ENCODE data around the gene RNMT.

DNA sequence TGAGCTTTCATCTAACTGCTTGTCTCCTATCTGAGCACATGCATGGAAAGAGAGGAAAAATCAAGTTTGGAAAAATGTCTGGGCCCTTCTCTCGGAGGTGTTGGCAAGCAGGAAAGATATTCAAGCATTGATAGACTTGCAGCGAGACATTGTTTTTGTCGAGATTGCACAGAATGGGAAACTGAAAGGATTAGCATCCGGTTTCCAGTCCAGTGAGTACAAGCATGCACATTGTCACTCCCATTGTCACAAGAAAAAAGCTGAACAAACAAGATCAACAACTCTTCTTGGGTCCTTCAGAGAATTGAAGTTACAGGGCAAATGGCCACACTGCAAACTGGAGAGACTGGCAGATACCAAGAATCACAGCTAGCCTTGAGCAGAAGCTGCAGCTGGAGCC, 77.8 kb downstream of the RNMT start:
- TF ChIP-seq, protein P1, sequence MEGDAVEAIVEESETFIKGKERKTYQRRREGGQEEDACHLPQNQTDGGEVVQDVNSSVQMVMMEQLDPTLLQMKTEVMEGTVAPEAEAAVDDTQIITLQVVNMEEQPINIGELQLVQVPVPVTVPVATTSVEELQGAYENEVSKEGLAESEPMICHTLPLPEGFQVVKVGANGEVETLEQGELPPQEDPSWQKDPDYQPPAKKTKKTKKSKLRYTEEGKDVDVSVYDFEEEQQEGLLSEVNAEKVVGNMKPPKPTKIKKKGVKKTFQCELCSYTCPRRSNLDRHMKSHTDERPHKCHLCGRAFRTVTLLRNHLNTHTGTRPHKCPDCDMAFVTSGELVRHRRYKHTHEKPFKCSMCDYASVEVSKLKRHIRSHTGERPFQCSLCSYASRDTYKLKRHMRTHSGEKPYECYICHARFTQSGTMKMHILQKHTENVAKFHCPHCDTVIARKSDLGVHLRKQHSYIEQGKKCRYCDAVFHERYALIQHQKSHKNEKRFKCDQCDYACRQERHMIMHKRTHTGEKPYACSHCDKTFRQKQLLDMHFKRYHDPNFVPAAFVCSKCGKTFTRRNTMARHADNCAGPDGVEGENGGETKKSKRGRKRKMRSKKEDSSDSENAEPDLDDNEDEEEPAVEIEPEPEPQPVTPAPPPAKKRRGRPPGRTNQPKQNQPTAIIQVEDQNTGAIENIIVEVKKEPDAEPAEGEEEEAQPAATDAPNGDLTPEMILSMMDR (conservative IDR thresholded peaks at IDR 0.05; ENCODE audit: low read depth in 2 of 2): no peak
- TF ChIP-seq POLR2AphosphoS5 (IDR thresholded peaks at IDR 0.05; ENCODE audit: low read depth): no peak
- TF ChIP-seq, protein P2, sequence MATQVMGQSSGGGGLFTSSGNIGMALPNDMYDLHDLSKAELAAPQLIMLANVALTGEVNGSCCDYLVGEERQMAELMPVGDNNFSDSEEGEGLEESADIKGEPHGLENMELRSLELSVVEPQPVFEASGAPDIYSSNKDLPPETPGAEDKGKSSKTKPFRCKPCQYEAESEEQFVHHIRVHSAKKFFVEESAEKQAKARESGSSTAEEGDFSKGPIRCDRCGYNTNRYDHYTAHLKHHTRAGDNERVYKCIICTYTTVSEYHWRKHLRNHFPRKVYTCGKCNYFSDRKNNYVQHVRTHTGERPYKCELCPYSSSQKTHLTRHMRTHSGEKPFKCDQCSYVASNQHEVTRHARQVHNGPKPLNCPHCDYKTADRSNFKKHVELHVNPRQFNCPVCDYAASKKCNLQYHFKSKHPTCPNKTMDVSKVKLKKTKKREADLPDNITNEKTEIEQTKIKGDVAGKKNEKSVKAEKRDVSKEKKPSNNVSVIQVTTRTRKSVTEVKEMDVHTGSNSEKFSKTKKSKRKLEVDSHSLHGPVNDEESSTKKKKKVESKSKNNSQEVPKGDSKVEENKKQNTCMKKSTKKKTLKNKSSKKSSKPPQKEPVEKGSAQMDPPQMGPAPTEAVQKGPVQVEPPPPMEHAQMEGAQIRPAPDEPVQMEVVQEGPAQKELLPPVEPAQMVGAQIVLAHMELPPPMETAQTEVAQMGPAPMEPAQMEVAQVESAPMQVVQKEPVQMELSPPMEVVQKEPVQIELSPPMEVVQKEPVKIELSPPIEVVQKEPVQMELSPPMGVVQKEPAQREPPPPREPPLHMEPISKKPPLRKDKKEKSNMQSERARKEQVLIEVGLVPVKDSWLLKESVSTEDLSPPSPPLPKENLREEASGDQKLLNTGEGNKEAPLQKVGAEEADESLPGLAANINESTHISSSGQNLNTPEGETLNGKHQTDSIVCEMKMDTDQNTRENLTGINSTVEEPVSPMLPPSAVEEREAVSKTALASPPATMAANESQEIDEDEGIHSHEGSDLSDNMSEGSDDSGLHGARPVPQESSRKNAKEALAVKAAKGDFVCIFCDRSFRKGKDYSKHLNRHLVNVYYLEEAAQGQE (IDR thresholded peaks at IDR 0.05; ENCODE audit: unreplicated experiment): no peak
